Body of pancreas (tissue), 4 donors: ENCODE results near the gene CYB5RL.

ENCODE experiments used
- CTCF ChIP-seq, 7 experiments: fragments of 450-650 bp in 4 of 7; fragments of 200-600 bp in 3 of 7; sonication (generic) in 3 of 7; IDR thresholded peaks; one replicate each; pipeline ENCODE4 v1.5.1; 2016 to 2019; ENCODE audit warnings: antibody characterized with exemption in 7 of 7
- POLR2A ChIP-seq, 3 donors: fragments of 450-650 bp; IDR thresholded peaks; one replicate each; pipeline ENCODE4 v1.6.1; 2016; ENCODE audit warnings: antibody characterized with exemption in 3 of 3, mild to moderate bottlenecking in 2 of 3

DNA sequence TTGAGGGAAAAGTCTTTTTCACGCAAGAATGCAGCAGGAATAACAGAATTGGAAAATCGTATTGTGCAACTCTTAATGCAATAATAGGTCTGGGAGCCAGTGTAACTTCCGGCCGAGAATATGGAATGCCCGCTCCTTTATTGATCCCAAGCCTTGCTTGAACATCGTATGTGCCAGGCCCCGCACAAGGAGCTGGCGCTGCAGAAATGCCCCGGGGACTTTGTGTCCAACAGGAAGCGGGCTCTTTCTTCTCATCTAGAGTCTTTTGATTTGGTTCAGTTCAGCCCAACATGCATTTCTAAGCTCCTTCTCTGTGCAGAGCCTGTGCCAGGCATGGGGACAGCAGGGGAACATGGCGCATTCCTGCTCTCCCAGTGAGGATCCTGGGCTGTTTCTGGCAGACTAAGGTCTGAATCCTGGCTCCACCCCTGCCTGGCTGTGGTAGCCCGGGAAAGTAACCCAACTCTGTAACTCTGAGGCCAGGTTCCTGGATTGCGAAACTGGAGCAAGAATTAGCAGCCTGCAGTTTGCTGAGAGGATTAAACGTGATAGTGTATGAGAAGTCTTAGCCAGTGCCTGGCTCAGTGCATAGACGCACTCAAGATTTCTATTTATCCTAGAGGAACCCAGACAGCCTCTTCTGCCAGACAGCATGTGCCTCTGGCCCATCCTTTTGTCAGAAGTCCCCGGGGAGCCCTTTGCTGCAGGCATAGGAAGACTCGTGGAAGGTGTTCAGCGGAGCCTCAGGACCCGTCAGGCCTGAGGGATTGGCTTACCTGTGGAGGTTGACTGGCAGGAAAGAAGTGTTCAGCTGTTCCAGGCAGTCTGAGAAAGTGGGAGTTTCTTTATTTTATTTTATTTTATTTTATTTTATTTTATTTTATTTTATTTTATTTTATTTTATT, 46.0 kb downstream of the CYB5RL start:
- TF ChIP-seq CTCF (IDR thresholded peaks at IDR 0.05): no peak
- TF ChIP-seq POLR2A (IDR thresholded peaks at IDR 0.05): peak in 2 of 3 donors; percentile 12 to 25
